H1 (cell line): ENCODE results near the gene BRPF1. TPM values are rescaled to one million over a fixed set of nuclear protein-coding genes. Genes with fewer than 3 reads are reported as not detected.

Experiments
- CBX8 ChIP-seq: fragments of 300-800, 300-1000 bp; sonication (generic); IDR thresholded peaks from 2 replicates; pipeline ENCODE4 v1.7.1; 2016; ENCODE audit warnings: low read depth, low read length, borderline replicate concordance
- GABPA ChIP-seq: IDR thresholded peaks from 2 replicates; pipeline ENCODE4 v1.6.1; 2011; ENCODE audit warnings: mild to moderate bottlenecking, low read length, moderate library complexity, borderline replicate concordance; ENCODE audit not compliant: insufficient read depth
- PHF8 ChIP-seq: fragments of 200-600 bp; sonication (generic); conservative IDR thresholded peaks from 2 replicates; pipeline ENCODE4 v1.7.1; 2012; ENCODE audit warnings: low read depth, mild to moderate bottlenecking, inconsistent platforms, low read length, moderate library complexity
- RNF2 ChIP-seq: fragments of 200-900, 300-1000 bp; sonication (generic); IDR thresholded peaks from 2 replicates; pipeline ENCODE4 v1.7.1; 2016; ENCODE audit warnings: borderline replicate concordance, low read depth, mild to moderate bottlenecking, antibody characterized with exemption, low read length; ENCODE audit not compliant: poor library complexity, severe bottlenecking; ENCODE audit errors: missing control alignments
- polyA plus RNA-seq, 7 experiments: library from polyadenylated mRNA; depleted of rRNA in 3 of 7; stranded (reverse) in 5 of 7; unstranded in 2 of 7; fragments of >200 nt in 5 of 7; fragments of 200-250 nt in 2 of 7; gene quantifications; 1 replicate in 5 of 7; 2 replicates in 1 of 7; 4 replicates in 1 of 7; pipeline versions ENCODE4 v1.2.1 to v1.2.3, GENCODE V29; 2011 to 2013; ENCODE audit warnings: missing spikeins in 2 of 7, mixed read lengths in 2 of 7
- total RNA-seq: library from RNA; stranded (reverse); fragmentation: NEBNext Ultra II Directional; extraction: Animal tissue kit (Norgen Biotek cat#: 25700); gene quantifications from 2 replicates; pipeline ENCODE4 v1.2.1, GENCODE V29; 2021
- TF ChIP-seq, protein P1 (sequence below): IDR thresholded peaks from 2 replicates; pipeline ENCODE4 v1.6.1; 2012; ENCODE audit warnings: low read length, inconsistent platforms

BRPF1 gene
- total and polyA plus RNA-seq, 2 of the 8 experiments (the other 6 are each of a cell fraction or from before 2014, with no cell fraction given), result 11.3 to 21.7 TPM

DNA sequence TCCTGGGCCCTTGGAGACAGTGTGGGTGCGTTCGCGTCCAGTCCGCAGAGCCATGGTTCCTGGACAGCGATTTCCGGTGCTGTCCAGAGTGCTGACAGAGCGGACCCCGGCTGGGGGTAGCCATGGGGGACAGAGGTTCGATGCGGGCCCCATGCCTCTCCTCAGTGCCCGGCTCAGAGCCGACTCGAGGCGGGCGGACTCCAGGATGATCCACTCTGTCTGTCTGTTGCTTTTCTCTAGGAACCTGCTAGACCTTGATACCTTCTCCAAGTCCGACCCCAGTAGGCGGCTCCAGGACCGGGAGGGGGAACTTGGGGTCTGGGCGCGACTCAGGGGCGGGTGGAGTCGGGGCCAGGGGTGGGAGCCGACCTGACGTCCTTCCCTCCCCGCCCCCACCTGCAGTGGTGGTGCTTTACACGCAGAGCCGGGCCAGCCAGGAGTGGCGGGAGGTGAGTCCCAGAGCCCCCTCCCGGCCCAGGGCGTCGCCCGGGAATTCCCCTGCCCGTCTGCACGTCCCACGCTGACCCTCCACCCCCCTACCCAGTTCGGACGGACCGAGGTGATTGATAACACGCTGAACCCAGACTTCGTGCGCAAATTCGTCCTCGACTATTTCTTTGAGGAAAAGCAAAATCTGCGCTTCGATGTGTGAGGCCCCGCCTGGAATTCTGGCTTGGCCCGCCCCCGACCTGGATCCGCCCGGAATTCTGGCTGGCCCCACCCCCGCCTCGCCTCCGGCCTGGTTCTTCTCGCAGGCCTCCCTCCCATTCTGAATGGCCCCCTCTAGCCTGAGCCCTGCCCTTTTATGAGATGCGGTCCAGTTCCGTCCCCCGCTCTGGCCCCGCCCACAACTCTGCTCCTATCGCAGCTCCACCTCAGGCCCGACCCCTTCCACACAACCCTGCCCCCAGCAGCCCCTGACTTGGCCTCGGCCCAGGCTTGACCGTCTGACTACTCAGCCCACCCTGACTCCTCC is 26.9 kb upstream of the BRPF1 start (continued):
- TF ChIP-seq GABPA (0 out of 2 replicates have a peak, but pooled peaks have one; percentile 62), PHF8 (0 out of 2 replicates have a peak, but pooled peaks have one; percentile 14), CBX8 (no peak), RNF2 (no peak)
- TF ChIP-seq, protein P1, sequence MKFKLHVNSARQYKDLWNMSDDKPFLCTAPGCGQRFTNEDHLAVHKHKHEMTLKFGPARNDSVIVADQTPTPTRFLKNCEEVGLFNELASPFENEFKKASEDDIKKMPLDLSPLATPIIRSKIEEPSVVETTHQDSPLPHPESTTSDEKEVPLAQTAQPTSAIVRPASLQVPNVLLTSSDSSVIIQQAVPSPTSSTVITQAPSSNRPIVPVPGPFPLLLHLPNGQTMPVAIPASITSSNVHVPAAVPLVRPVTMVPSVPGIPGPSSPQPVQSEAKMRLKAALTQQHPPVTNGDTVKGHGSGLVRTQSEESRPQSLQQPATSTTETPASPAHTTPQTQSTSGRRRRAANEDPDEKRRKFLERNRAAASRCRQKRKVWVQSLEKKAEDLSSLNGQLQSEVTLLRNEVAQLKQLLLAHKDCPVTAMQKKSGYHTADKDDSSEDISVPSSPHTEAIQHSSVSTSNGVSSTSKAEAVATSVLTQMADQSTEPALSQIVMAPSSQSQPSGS, result peak; percentile 74; the same call in 1 of the 2 replicates
